ENCODE measurements around the gene SHANK1.

Gene SHANK1

DNA sequence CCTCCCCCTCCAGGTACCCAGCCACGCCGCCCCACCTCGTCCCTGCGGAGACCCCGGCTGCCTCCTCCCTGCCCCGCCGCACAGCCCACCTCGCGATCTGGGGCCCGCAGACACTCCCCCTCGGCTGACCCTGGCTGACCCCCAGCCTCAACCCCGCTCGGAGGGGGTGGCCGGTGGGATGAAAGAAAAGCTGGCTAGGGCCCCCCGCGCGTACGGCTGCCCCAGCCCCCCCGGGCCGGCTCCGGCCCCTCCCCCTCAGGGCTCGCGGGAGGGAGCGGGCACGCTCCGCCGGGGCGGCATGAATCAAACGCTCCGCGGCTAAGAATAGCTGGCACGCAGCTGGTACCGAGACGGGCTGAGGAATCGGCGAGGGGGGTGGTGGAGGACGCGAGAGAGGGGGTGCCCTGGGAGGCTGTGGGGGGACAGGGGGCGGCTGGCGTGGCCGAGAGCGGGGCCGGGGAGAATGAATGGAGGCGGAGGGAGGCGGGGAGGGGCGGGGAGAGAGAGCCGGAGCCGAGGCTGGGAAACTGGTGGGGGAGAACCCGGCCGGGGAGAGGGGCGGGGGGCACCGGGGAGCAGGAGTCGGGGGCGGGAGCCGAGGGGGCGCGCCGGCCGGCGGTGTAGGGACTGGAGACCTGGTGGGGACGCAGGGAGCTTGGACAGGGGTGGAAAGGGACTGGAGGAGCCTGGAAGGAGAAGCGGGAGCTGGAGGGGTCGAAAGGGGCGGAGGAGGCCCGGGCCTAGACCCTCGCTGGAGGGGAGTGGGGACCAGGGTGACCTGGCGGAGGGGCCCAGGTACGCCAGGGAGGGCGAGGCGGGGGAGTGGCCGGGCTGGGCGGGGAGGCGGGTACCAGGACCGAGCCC is 1.1 kb downstream of the SHANK1 start:
- TF ChIP-seq POLR2AphosphoS5 (IDR thresholded peaks at IDR 0.05; ENCODE audit: low read depth, low read length), result no peak
- TF ChIP-seq, protein P1, sequence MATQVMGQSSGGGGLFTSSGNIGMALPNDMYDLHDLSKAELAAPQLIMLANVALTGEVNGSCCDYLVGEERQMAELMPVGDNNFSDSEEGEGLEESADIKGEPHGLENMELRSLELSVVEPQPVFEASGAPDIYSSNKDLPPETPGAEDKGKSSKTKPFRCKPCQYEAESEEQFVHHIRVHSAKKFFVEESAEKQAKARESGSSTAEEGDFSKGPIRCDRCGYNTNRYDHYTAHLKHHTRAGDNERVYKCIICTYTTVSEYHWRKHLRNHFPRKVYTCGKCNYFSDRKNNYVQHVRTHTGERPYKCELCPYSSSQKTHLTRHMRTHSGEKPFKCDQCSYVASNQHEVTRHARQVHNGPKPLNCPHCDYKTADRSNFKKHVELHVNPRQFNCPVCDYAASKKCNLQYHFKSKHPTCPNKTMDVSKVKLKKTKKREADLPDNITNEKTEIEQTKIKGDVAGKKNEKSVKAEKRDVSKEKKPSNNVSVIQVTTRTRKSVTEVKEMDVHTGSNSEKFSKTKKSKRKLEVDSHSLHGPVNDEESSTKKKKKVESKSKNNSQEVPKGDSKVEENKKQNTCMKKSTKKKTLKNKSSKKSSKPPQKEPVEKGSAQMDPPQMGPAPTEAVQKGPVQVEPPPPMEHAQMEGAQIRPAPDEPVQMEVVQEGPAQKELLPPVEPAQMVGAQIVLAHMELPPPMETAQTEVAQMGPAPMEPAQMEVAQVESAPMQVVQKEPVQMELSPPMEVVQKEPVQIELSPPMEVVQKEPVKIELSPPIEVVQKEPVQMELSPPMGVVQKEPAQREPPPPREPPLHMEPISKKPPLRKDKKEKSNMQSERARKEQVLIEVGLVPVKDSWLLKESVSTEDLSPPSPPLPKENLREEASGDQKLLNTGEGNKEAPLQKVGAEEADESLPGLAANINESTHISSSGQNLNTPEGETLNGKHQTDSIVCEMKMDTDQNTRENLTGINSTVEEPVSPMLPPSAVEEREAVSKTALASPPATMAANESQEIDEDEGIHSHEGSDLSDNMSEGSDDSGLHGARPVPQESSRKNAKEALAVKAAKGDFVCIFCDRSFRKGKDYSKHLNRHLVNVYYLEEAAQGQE (IDR thresholded peaks at IDR 0.05; ENCODE audit: insufficient read depth in 1 of 2, low read depth in 2 of 2, low read length in 2 of 2), result no peak
- no peak for TF ChIP-seq SIN3A (IDR thresholded peaks at IDR 0.05; ENCODE audit: borderline replicate concordance, insufficient read depth, low read length)
- no peak for TF ChIP-seq FOXP2 (optimal IDR thresholded peaks at IDR 0.05; ENCODE audit: borderline replicate concordance, extremely low read depth, extremely low read length, insufficient read depth)
- TF ChIP-seq TAF1 (IDR thresholded peaks at IDR 0.05; ENCODE audit: borderline replicate concordance, insufficient read depth, low read length), result no peak

DNA sequence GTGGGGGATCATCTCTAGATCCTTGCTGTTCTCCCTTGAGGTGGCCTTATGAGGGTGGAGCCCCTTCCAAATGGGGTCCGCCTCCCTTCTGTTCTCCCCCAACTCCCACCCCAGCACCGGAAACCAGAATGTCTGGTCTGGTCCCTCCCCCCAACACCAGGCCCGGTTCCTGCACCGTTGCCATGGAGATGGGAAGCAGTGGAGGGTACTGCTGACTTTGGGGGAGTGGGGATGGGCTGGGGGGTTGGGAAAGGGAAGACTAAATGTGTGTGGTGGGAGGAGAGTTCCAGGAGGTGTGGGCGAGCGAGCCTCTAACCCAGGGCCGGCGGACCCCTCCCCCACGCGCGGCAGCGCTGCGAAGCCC is 1.7 kb downstream of the SHANK1 start:
- TF ChIP-seq FOXP2 (optimal IDR thresholded peaks at IDR 0.05; ENCODE audit: borderline replicate concordance, extremely low read depth, extremely low read length, insufficient read depth) (no peak), POLR2AphosphoS5 (IDR thresholded peaks at IDR 0.05; ENCODE audit: low read depth, low read length) (no peak), SIN3A (IDR thresholded peaks at IDR 0.05; ENCODE audit: borderline replicate concordance, insufficient read depth, low read length) (no peak), TAF1 (IDR thresholded peaks at IDR 0.05; ENCODE audit: borderline replicate concordance, insufficient read depth, low read length) (no peak)
- TF ChIP-seq, protein P1 (IDR thresholded peaks at IDR 0.05; ENCODE audit: insufficient read depth in 1 of 2, low read depth in 2 of 2, low read length in 2 of 2), result no peak

DNA sequence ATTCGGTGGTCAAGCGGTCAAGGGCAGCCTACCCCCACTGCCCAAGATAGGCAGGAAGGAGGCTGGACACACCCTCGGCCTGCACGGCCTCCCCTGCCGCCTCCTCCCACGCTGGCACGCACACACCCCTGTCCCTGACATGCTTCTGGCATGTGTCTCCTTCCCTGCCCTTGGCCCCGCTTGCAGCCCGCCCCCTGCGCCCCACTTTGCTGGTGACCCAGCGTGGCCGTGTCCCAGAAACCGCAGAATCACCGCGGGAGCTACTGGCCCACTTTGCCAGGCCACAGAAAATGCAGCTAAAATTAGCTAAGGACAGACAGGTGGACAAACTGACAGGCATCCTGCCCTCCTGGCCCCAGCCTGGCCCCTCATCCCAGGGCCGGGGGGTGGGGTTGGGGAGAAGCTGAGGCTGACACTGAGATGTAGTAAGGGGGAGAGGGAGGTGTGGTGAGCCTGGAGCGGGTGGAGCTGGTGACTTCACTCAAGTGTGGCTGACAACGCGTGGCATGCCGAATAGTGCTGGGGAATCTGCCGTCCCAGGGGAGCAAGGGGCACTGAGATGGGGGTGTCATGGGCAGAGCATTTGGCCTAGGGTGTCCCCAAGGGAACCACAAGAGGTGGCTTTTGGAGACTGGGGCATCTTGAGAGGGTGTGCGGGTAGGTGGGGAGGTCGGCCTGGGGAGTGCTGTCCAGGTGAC is 2.4 kb downstream of the SHANK1 start:
- TF ChIP-seq FOXP2 (optimal IDR thresholded peaks at IDR 0.05; ENCODE audit: borderline replicate concordance, extremely low read depth, extremely low read length, insufficient read depth), result no peak
- no peak for TF ChIP-seq TAF1 (IDR thresholded peaks at IDR 0.05; ENCODE audit: borderline replicate concordance, insufficient read depth, low read length)
- no peak for TF ChIP-seq SIN3A (IDR thresholded peaks at IDR 0.05; ENCODE audit: borderline replicate concordance, insufficient read depth, low read length)
- no peak for TF ChIP-seq POLR2AphosphoS5 (IDR thresholded peaks at IDR 0.05; ENCODE audit: low read depth, low read length)
- TF ChIP-seq, protein P1 (IDR thresholded peaks at IDR 0.05; ENCODE audit: insufficient read depth in 1 of 2, low read depth in 2 of 2, low read length in 2 of 2), result no peak

DNA sequence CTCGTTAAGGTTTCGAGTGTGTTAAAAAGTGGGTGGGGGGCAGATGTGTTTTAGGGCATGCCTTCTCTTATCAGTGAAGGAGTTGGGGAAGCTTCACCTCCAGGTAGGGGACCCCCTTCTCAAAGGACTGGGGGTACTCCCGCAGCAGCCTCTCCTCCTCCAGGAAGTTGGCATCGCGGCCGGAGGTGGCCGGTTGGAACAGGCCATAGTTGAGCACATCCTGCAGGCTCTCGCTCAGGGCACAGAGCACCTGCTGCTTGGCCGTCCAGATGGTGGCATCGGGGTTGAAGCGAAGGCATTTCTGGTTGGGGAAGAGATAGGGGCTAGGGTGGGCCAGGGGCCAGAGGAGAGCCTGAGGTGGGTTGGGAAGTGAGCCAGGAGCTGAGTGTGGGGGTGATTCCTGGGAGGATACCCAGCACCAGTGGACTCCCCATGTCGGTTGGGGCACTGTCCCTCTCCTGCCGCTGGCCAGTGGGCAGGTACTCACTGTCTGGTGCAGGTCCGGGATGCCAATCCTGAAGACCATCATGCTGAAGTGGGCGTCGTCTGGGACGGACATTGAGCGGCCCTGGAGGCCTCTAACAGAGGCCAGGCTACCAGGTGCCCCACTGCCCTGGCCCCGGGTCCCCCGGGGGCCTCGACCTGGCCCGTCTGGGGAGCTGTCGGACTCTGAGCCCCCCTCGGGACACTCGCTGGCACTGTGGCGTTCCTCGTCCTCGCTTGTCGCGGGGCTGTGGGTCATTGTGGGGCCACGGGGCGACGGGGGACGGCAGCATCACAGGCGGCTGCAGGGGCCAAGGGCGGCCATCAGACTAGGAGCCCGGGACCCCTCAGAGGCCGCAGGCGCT is 3.2 kb downstream of the SHANK1 start:
- no peak for TF ChIP-seq FOXP2 (optimal IDR thresholded peaks at IDR 0.05; ENCODE audit: borderline replicate concordance, extremely low read depth, extremely low read length, insufficient read depth)
- no peak for TF ChIP-seq SIN3A (IDR thresholded peaks at IDR 0.05; ENCODE audit: borderline replicate concordance, insufficient read depth, low read length)
- no peak for TF ChIP-seq TAF1 (IDR thresholded peaks at IDR 0.05; ENCODE audit: borderline replicate concordance, insufficient read depth, low read length)
- no peak for TF ChIP-seq POLR2AphosphoS5 (IDR thresholded peaks at IDR 0.05; ENCODE audit: low read depth, low read length)

Data from PFSK-1 (cell line).